HepG2 (cell line): ENCODE data around the gene ZNF865. TPM values are rescaled to one million over a fixed set of nuclear protein-coding genes. Genes with fewer than 3 reads are reported as not detected.
A peak's percentile ranks its signal among the peaks of the same experiment; 100 is the strongest.

Experiments used
- EP300 ChIP-seq, 3 experiments: sonication (generic) in 1 of 3; formaldehyde crosslinking in 1 of 3; IDR thresholded peaks; 2 replicates each; pipeline versions ENCODE4 v1.5.1 to v1.6.1; 2011 to 2020; ENCODE audit warnings: low read depth in 2 of 3, low read length in 2 of 3, borderline replicate concordance in 1 of 3, improper control_type of control experiment in 1 of 3, mild to moderate bottlenecking in 1 of 3, missing genetic modification reagents in 1 of 3, moderate library complexity in 1 of 3
- HOXA7 ChIP-seq: sonication (generic); formaldehyde crosslinking; IDR thresholded peaks from 2 replicates; pipeline ENCODE4 v1.8.1; 2022; ENCODE audit warnings: mild to moderate bottlenecking, missing genetic modification reagents, moderate library complexity
- MEIS2 ChIP-seq: sonication (generic); formaldehyde crosslinking; IDR thresholded peaks from 2 replicates; pipeline ENCODE4 v1.9.0; 2021; ENCODE audit warnings: mild to moderate bottlenecking, missing genetic modification reagents
- PHB2 ChIP-seq: fragments of 450-650 bp; IDR thresholded peaks from 2 replicates; pipeline ENCODE4 v1.6.1; 2018; ENCODE audit not compliant: partially characterized antibody
- SOX6 ChIP-seq, 2 experiments: fragments of 450-650 bp in 1 of 2; sonication (generic) in 1 of 2; formaldehyde crosslinking in 1 of 2; IDR thresholded peaks; 2 replicates each; pipeline versions ENCODE4 v1.4.0 to v1.6.1; 2017 to 2020; ENCODE audit warnings: antibody characterized with exemption in 1 of 2, mild to moderate bottlenecking in 1 of 2, missing genetic modification reagents in 1 of 2
- ZNF142 ChIP-seq: sonication (generic); formaldehyde crosslinking; IDR thresholded peaks from 2 replicates; pipeline ENCODE4 v1.4.0; 2020; ENCODE audit warnings: missing genetic modification reagents
- ZNF44 ChIP-seq: sonication (generic); formaldehyde crosslinking; IDR thresholded peaks from 2 replicates; pipeline ENCODE4 v1.5.1; 2020; ENCODE audit warnings: mild to moderate bottlenecking, missing genetic modification reagents
- ZNF589 ChIP-seq: sonication (generic); formaldehyde crosslinking; conservative IDR thresholded peaks from 2 replicates; pipeline ENCODE4 v1.8.0; 2022; ENCODE audit warnings: mild to moderate bottlenecking, moderate library complexity, missing genetic modification reagents
- ZNF83 ChIP-seq: sonication (generic); formaldehyde crosslinking; IDR thresholded peaks from 2 replicates; pipeline ENCODE4 v1.4.0; 2020; ENCODE audit warnings: missing genetic modification reagents, mild to moderate bottlenecking, borderline replicate concordance
- ZSCAN29 ChIP-seq: sonication (generic); formaldehyde crosslinking; conservative IDR thresholded peaks from 2 replicates; pipeline ENCODE4 v1.4.0; 2020; ENCODE audit warnings: mild to moderate bottlenecking, missing genetic modification reagents
- ZUFSP ChIP-seq: sonication (generic); formaldehyde crosslinking; IDR thresholded peaks from 2 replicates; pipeline ENCODE4 v1.9.0; 2021; ENCODE audit warnings: missing genetic modification reagents, mild to moderate bottlenecking, borderline replicate concordance
- polyA plus RNA-seq, 8 experiments: library from polyadenylated mRNA; depleted of rRNA in 3 of 8; stranded (reverse) in 7 of 8; unstranded in 1 of 8; fragments of >200 nt; fragmentation: Illumina TruSeq in 4 of 8; extraction: Trizol in 4 of 8; gene quantifications; 2 replicates each; pipeline versions ENCODE4 v1.2.1 to v1.2.3, GENCODE V29; 2011 to 2016; ENCODE audit warnings: low read depth in 4 of 8, missing spikeins in 1 of 8, mixed read lengths in 1 of 8; ENCODE audit not compliant: insufficient read depth in 1 of 8
- total RNA-seq, 5 experiments: library from RNA; depleted of rRNA; stranded (reverse); fragments of >200 nt; fragmentation: Illumina TruSeq; extraction: Trizol; gene quantifications; 2 replicates each; pipeline ENCODE4 v1.2.3, GENCODE V29; 2016; ENCODE audit warnings: low read depth in 1 of 5
- TF ChIP-seq, protein P1 (sequence below): IDR thresholded peaks from 2 replicates; pipeline ENCODE4 v1.6.1; 2016; ENCODE audit warnings: control low read depth
- TF ChIP-seq, protein P2 (sequence below): sonication (generic); formaldehyde crosslinking; IDR thresholded peaks from 2 replicates; pipeline ENCODE4 v1.5.0; 2020; ENCODE audit warnings: mild to moderate bottlenecking, missing genetic modification reagents, borderline replicate concordance

ZNF865 gene
- total and polyA plus RNA-seq, 2 of the 13 experiments (the other 11 are each of a cell fraction or from before 2014, with no cell fraction given) = 0.93 to 1.0 TPM

DNA sequence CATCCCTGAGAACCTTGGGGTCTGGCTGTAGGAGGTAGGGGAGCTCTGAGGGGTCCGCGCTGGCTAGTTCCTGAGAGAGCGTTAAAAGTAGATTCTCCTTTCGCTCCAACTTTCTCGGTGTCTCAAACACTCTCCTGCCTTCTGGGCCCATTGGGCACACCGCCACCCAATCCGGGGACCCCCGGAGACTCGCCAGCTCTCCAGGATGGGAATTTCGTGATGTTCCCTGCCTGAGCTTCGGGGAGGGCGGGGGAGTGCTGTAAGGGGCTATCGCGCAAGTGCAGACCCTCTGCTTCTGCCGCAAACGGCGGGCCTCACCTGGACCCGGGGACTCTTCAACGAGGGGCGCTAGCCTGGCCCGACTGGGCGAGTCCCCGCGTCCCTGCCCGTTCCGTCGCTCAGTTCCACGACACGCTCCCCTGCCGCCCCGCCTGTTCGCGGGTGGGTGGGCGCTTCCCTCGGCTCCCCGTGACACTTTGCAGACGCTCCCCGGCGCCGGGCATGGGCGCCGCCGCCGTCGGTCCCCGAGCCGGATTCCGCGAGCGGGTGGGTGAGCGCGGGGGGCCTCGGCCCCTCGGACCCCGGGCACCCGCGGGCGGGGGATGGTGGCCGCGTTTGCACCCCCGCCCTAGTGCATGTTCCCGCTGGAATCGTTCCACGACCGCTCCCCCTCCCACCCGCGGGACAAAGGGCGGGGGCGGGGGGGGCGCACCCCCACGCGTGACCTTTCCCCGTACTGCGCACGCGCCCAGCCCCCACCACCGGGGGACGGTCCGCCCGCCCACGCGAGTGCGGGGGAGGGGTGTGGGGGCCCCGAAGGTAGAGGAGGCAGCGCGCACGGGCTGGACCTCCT is 42.5 kb downstream of the ZNF865 start, which contains the start of gene CCDC106 (continued):
- TF ChIP-seq, protein P1, sequence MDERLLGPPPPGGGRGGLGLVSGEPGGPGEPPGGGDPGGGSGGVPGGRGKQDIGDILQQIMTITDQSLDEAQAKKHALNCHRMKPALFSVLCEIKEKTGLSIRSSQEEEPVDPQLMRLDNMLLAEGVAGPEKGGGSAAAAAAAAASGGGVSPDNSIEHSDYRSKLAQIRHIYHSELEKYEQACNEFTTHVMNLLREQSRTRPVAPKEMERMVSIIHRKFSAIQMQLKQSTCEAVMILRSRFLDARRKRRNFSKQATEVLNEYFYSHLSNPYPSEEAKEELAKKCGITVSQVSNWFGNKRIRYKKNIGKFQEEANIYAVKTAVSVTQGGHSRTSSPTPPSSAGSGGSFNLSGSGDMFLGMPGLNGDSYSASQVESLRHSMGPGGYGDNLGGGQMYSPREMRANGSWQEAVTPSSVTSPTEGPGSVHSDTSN (CRISPR knock-in tag) = no peak
- TF ChIP-seq HOXA7 = no peak
- TF ChIP-seq ZNF589 (CRISPR knock-in tag) = 0 out of 2 replicates have a peak, but pooled peaks have one; percentile 39
- no peak for TF ChIP-seq ZUFSP
- no peak for TF ChIP-seq PHB2
- TF ChIP-seq MEIS2 (CRISPR knock-in tag) = peak; percentile 17; the same call in 1 of the 2 replicates
- no peak for TF ChIP-seq ZNF142 (CRISPR knock-in tag)
- 0 out of 2 replicates have a peak, but pooled peaks have one; percentile 33 for TF ChIP-seq ZNF83
- no peak for TF ChIP-seq EP300 (IDR thresholded peaks at IDR 0.05; ENCODE audit: low read depth in 2 of 2, low read length in 2 of 2)
- no peak for TF ChIP-seq EP300 (CRISPR knock-in tag; IDR thresholded peaks at IDR 0.05; ENCODE audit: borderline replicate concordance)
- 0 out of 2 replicates have a peak, but pooled peaks have one; percentile 56 for TF ChIP-seq ZNF44 (CRISPR knock-in tag)
- no peak for TF ChIP-seq ZSCAN29 (CRISPR knock-in tag)
- TF ChIP-seq SOX6 (IDR thresholded peaks at IDR 0.05) = no peak
- TF ChIP-seq SOX6 (CRISPR knock-in tag; IDR thresholded peaks at IDR 0.05) = no peak; the same call in none of the 2 replicates
- TF ChIP-seq, protein P2, sequence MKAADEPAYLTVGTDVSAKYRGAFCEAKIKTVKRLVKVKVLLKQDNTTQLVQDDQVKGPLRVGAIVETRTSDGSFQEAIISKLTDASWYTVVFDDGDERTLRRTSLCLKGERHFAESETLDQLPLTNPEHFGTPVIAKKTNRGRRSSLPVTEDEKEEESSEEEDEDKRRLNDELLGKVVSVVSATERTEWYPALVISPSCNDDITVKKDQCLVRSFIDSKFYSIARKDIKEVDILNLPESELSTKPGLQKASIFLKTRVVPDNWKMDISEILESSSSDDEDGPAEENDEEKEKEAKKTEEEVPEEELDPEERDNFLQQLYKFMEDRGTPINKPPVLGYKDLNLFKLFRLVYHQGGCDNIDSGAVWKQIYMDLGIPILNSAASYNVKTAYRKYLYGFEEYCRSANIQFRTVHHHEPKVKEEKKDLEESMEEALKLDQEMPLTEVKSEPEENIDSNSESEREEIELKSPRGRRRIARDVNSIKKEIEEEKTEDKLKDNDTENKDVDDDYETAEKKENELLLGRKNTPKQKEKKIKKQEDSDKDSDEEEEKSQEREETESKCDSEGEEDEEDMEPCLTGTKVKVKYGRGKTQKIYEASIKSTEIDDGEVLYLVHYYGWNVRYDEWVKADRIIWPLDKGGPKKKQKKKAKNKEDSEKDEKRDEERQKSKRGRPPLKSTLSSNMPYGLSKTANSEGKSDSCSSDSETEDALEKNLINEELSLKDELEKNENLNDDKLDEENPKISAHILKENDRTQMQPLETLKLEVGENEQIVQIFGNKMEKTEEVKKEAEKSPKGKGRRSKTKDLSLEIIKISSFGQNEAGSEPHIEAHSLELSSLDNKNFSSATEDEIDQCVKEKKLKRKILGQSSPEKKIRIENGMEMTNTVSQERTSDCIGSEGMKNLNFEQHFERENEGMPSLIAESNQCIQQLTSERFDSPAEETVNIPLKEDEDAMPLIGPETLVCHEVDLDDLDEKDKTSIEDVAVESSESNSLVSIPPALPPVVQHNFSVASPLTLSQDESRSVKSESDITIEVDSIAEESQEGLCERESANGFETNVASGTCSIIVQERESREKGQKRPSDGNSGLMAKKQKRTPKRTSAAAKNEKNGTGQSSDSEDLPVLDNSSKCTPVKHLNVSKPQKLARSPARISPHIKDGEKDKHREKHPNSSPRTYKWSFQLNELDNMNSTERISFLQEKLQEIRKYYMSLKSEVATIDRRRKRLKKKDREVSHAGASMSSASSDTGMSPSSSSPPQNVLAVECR (CRISPR knock-in tag) = peak; percentile 79; the same call in 1 of the 2 replicates
